NCI-H510A (cell line): ENCODE measurements around the gene FGGY.

Experiments
- DNase-seq: peaks from one replicate; lab custom pipeline; 2025; lab: John Stamatoyannopoulos, UW

FGGY gene

DNA sequence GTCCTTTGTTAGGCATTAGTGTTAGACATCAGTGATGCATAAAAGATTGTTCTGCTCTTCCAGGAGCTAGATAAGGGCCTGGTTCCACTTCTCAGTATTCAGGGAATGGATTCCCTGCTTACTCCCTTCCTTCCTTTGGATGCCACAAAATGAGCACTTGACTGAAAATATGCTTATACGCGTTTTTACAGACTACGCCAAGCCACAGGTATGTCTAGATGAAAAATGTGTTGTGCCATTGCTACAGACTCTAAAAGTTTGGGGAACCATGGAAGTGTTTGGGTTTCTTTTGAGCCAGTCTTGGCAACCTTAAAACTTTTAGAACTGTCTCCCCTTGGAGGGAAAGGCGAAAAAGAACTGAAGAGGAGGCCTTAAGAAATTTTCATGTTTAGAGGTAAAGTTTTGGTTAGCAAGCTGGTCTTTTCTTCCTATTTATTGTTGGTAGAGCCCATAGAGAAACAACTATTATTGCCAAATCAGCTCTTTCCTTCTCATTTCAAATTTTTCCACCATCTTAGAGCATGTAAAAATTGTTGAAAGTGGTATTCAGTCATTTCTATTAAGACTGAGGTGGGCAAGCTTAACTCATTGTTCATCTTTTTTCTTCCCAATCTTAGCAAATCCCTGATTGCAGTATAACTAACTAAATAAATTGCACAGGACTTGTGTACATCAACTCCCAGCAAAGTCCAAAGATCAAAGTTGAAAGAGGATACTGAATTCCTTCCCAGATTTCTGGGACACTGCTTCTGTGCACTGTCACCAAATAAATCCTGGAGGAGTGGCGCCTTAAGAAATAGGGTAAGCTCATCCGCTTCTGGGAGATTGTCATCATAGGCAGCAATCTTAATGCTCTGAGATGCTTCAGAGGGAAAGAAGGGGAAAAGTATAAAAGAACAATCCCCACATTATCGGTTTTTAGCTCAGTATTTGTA lies 18.9 kb downstream of the FGGY start:
- DNase-seq: no peak

DNA sequence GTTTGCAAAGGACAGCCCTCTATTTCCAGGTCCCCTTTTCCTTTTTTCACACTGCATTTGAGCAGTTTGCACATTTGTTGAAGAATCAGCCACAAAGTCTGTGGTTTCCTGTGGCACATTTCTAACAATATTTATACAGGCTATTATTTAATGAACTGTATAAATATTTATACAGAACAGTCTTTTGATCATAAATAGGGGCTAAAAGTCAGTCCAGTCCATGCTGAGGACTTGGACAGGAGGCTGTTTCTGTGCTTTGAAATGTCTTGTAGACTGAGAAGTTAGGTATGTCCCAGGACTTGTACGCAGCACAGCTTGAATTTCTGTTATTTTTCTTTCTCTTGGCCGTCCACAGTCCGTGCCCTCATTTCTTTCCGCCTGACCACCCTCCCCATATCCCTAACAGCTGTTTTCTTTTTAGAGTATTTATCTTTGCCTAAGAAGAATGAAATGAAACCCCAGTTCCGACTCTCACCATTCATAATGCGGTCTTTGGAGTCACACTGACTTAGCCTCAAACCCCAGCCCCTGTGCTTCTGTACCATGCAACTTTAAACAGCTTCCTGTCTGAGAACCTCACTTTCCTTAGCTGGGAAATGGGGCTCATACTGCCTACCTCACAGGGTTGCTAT lies 19.7 kb downstream of the FGGY start:
- DNase-seq: no peak

DNA sequence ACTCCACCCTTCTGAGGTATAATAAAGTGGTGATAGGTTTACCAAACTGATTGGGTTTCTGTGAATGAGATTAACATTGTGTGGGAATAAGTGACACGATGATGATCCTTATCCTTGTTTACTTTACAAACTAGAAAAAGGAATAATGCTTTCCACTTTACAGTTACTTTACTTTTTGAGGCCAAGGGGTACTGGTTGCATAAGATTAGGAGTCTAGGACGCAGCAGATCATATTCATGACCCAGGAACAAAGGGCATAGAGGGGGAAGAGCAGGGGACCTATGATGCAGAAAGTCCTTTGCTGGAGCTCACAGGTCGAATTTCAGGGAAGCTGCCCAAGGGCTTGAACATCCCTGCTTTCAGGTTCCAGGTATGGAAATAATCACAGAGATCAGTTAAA lies 20.4 kb downstream of the FGGY start:
- DNase-seq: no peak

DNA sequence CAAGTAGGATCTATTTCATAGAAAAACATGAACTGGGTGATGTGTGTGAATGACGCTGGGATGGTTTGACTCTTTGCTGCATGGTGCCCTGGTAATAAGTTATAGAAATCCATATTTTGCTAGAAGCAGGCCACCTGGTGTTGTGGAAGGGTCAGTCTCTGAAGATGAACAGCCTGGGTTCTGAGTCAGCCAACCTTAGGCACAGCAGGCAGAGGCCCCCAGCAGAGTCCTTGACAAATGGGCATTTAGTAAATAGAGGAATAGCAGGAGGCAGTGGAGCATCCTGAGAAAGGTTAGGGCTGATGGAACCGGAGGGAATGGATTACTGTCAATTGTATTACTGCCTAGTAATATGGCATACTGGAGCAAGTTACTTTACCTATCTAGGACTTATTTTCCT lies 20.9 kb downstream of the FGGY start:
- no peak for DNase-seq

DNA sequence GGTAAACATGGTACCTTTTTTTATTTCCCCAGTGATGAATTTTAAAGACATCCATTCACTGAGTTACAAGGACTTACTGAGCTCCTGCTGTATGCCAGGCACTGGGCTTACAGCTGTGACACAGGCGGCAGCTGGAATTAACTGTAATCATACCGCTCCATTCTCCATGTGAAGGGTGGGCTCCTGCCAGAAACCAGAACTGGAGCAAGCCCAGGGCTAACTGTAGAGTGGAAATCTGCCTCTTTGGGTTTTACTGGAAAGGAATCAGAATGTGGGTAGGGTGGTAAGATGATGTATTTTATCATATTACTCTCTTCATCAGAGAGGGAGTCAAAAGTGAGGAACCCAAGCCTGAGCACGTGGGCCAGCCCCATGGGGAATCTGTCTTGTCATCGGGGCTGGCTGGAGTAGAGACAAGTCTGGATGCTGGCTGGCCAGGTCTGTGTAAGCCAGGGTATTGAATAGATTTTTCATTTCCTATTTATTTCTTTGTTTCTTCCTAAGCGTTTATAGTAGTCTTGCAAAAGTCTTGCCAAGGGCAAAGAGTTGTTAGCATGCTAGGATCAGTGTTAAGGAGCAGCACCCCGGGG lies 21.5 kb downstream of the FGGY start:
- DNase-seq: no peak

DNA sequence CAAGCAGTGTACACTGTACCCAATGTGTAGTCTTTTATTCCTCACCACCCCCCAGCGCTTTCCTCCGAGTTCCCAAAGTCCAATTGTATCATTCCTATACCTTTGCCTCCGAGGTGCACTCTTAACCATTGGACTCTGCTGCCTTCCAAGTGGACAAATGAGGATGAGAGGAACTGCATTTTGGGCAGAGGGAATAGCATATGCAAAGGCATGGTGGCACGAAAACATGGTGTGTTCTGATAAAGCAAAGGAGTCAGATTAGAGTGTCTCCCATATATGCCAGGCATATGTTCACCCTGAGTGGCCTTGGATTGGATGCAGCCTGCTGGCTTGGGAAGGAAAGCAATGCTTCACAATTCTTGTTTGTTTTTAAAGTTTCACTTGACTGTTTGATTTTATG lies 25.5 kb downstream of the FGGY start:
- no peak for DNase-seq

DNA sequence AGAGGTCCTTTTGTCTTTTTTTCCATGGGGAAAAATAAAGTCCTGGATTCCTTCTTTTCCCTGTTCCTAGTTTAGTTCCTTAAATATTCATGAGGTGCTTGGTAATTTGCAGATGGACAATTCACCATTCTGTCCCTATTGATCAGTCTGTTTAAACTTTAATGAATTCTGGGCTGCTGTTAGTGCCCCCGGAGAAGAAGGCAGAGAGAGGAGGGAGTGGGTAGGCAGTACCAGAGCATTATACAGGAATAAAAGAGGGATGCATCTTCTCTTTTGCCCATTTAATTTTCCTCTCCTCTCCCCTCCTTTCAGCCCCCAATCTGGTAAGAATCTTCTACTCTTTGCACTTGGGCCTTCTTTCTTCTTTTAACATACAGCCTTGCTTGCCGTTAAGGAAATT lies 25.9 kb downstream of the FGGY start:
- no peak for DNase-seq

DNA sequence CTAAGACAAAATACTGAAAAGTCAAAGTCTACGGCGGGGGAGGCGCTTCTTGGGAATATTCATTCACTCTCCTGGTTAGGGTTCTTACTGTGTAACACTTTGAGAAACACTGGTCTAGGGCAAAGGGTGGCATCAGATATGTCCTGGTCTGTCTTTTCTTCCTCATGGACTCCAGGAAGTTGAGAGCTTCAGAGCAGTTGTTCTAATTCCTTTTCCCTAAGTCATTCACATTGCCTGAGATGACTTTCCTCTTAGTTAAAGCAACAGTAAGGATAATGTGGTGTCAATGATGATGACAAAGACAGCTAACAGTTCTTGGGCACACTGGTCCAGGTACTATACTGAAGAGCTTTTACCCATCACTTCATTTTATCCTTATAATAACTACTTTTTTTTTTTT lies 27.0 kb downstream of the FGGY start:
- no peak for DNase-seq

DNA sequence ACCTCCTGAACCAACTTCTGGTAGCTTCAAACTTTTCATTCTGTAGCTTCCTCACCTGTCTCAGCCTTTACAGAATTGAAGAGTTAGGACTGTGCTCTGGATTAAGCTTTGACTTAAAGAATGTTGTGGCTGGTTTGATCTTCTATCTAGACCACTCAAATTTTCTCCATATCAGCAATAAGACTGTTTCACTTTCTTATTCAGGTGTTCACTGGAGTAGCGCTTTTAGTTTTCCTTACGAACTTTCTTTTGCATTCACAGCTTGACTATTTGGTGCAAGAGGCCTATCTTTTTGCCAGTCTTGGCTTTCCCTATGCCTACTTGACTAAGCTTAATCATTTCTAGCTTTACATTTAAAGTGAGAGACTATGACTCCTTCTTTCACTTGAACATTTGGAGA lies 31.5 kb downstream of the FGGY start:
- DNase-seq: no peak

DNA sequence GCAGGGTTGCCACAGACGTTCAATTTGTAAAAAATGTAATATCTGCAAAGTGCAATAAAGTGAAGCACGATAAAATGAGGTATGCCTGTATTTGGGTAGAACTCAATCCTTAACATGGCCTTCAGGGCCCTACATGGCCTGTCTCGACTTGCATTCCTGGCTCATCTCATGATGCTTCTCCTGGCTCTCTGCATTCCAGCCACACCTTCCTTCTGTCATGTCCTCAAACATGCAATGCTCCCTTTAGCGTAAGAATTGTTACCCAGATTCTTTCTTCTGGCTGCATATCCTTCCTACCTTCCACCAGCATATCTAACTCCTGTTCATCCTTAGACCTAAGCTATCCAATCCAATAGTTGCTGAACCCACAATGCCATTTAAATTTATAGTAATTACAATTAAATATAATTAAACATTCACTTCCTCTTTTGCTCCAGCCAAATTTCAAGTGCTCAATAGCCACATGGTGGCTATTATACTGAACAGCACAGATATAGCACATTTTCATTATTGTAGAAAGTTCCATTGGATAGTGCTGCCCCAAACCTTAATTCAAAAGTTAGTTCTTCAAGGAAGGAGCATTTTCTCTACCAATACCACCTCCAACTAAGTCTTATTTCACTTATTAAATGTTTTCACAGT lies 32.6 kb downstream of the FGGY start:
- no peak for DNase-seq

DNA sequence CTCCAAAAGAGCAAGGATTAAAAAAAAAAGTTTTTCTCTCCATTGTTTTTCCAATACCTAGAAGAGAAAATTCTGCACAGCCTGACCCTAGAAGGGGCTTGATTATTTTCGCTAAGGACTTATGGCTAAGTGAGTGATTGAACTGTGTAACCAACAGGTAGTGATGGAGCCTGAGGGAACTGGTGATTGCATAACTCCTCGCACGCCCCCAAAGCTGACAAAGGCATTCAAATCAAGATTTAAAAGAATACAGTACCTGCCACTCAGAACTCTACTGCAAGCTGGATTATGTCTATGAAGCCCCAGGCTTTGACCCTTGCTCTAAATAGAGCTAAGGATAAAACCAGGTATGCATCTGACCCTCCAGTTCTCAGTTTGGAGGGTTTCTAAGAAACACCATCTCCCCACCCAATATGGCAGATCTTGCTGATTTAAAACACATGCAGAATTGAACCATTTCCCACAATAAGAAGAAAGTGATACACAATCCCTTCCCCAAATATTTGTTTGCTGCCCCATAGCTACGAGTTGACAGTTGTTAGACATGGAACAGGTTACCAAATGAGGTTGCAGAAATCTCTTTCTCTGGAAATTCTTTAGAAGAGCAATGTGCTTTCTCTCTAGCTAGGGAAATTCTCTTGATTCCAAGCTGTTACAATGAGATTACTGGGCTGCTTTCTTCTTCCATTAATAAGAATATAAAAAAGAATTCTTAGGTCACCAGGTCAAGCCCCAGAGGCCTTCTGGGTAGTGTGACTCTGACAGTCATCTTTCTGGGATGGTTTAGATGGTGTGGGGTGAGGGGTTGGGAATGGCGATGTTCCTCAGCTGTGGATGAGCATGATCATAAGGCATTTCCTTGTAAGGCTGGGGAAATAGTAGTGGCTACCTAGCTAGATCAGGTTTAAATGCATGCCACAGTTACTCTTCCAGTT lies 35.1 kb downstream of the FGGY start:
- DNase-seq: no peak

DNA sequence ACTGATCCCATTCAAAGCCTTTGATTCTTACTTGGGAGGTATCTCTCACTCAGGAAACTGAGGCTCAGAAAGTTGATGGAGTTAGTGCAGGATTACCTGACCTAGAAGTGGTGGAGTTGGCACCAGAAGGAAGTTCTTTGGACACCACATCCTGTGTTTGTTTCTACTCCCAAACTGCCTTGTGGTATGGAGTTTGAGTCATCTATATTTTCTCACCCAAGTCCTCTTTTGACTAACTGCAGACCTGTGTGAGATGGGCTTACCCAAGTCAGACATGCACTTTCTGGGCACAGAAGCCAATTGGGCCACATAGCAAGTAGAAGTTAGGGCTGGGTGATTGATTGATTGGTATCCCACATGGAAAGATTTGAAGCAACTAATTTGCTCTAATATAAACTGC lies 36.1 kb downstream of the FGGY start:
- no peak for DNase-seq

DNA sequence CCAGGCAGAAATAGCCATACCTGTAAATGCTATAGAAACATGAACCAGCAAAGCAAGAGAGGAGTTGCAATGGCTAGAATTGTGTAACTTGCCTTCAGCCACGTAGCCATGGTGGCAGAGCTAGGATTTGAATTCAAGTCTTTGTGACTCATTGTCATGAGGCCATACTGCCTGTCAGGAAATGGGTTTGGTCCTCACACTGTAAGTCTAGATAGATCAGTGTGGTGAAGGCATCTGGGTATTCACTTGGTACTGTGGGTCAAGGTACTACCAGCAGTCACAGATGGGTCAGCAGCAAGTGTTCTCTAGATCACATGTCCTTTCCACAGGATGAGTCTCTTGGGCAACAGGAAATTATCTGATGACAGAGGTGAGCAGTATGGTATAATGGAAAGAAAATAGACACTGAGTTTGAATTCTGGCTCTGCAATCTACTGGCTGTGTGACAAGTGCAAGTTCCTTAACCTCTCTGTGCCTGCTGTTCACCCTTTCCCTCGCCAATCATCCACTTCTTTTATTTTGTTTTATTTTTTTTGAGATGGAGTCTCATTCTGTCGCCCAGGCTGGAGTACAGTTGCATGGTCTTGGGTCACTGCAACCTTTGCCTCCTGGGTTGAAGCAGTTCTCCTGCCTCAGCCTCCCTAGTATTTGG lies 36.9 kb downstream of the FGGY start:
- DNase-seq: no peak

DNA sequence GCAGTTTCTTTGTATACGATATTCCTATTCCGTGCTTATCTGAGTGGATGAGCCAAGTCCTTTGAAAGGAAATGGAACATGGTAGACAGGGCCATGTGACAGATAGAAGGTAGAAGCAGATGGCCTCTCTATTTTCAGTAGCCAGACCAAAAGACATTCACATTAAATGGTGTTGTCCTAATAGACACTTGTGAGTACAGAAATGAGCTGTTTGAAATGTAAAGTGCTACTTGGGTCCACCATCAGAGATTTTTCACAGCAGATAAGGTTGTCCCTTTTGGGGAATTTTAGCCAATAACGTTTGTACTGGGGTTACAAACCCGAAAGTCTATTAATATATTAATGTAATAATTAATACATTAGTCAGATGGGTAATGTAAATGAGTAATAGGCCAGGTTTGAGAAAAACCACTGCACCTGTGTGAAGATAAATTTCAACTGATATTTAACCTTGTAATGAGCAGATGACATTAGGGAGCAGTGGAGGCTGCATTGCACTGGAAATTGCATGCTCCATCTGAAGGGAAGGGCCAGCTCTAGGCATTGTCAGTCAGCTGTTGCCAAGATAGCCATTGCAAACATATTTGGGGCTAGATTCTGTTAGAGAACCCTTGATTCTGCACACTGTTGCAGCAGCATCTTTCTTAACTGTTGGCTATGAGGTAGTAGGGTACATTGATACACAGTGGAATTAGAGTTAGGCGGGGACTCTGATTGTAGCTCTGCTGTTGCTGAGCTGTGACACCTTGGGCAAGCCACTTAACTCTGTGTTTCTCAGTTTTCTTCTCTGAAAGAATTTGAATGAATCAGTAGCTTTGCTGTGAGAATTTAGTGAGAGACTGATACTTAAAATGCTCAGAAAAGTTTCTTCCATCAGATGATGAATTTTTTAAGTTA lies 43.8 kb downstream of the FGGY start:
- no peak for DNase-seq

DNA sequence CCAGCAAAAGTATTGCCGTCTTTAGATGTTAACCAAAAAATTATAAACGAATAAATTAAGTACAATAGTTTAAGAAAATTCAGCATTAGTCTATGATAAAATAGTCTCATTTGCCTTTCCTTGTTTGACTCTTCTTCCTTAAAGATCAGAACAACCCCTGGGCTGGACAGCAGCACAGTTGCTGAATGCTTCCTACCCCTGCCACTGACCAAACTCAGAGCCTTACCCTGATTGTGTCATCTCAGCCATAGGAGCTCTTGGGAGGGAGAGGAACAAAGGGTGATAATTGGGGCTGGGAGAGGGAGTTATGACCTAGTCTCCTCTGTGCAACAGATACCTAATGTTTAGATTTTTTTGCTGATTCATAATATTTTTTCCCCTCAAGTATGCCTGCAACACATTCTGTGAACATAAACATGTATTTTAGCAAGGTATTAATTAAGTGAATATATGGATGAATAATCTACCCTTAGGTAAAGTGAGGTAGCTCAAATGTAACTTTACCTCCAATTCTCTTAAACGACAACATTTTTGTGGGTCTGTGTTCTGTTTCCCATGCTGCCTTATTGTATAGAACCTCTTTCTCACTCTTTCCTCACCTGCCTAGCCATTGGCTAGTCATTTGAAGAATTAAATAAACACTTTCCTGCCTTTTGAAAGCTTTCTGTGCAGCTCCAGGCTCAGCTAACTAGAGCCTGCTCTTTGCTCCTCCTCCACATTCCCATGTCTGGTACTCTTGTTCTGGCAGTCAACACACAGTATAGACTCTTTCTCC lies 46.1 kb downstream of the FGGY start:
- no peak for DNase-seq

DNA sequence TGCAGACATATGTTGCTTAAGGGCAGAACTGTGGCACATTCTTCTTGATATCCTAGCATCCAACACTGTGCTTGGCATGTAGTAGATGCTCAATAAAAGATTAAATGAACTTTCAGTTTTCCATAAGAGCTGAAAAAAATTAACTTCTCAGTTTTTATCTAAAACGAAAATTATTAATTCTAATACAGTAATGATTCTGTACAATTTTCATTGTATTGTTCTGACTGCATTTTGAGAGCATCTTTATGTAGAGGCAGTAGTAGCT lies 46.6 kb downstream of the FGGY start:
- no peak for DNase-seq

DNA sequence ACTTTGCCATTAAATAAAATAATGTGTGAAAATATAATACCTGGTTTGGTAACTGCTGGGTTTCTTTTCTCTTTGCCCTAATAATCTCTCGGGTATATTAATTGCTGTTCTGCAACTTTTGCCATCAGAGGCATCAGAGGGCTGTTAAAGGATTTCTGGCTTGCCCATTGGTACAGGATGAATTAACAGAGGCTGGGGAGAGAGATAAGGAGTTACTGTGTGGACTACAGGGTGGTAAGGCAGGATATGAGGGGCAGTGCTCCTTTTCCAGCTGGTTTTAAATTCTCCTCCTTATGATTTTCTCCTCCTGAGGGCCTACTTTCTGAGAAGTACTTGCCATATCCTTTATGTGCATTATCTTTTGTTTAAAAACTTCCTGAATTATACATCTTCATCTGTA lies 48.3 kb downstream of the FGGY start:
- DNase-seq: no peak

DNA sequence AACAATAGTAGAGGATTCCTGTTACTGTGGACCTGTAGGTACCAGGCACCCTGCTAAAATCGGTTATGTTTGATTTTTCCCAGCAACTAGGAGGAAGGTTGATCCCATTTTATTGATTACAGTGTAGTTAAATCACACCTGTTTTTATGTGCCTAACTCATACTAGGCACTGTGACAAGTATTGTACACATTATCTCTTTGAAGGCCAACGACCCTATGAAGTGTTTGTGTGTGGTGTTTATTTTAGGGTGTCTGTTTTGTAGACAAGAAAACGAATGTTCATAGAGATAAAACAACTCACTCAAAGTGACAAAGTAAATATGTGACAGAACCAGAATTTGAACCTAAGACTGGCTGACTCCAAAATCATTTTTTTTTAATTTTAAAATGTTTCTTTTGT lies 49.5 kb downstream of the FGGY start:
- DNase-seq: no peak

DNA sequence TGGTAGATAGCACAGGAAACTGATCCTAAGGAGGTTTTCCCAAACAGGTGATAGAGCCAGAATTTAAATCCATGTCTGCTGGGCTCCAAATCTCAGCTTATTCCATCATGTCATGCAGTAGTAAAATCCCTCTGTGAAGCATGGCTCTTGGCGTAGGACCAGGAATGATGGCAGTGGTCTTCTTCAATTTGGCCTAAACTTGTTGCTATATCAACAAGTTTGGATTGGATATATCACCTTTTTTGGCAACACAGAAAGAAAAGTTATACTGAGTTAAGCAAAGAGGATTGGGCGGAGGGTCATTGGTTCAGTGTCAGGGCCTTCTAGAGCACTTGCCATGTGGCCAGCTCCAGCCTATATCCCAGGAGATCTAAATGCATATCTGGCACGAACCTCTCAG lies 52.2 kb downstream of the FGGY start:
- DNase-seq: no peak

DNA sequence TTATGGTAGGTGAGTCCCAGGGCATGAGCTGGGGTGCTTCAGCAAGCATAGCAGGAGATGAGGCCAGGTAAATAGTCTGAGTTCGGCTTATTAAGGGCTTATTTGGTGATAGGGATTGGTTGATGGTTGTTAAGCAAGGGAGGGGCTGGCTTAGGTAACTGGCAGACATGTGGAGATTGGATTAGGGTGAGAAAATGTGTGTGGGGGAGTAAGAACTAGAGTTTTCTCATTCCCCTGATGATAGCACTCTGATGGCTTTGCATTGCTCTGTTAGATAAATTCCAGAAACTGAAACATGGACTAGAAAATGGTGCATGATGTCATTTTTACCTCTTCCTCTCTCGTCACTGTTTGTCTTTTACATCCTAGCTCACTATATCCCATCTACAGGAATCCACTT lies 53.6 kb downstream of the FGGY start:
- DNase-seq: no peak
